Ascending aorta (tissue), 2 donors: ENCODE results near the gene CACNG5. TPM values are rescaled to one million over a fixed set of nuclear protein-coding genes. Genes with fewer than 3 reads are reported as not detected.

ENCODE experiments used
- DNase-seq, 2 donors: peaks; one replicate each; pipeline ENCODE4 v3.0.0-alpha.2; 2019; ENCODE audit warnings: low spot score in 2 of 2
- H3K27ac ChIP-seq, 2 donors: fragments of 200-600 bp; sonication (generic); one replicate each; pipeline ENCODE4 v1.5.1; 2016 to 2017; ENCODE audit warnings: mild to moderate bottlenecking in 1 of 2
- H3K27me3 ChIP-seq: fragments of 200-600 bp; sonication (generic); one replicate; pipeline ENCODE4 v1.5.1; 2017
- H3K36me3 ChIP-seq, 2 donors: fragments of 200-600 bp; sonication (generic); one replicate each; pipeline ENCODE4 v1.5.1; 2016
- H3K4me1 ChIP-seq, 2 donors: fragments of 200-600 bp; sonication (generic); one replicate each; pipeline ENCODE4 v1.5.1; 2016 to 2017; ENCODE audit warnings: mild to moderate bottlenecking in 1 of 2
- H3K4me3 ChIP-seq, 2 donors: fragments of 200-600 bp; sonication (generic); one replicate each; pipeline ENCODE4 v1.5.1; 2016 to 2017; ENCODE audit warnings: mild to moderate bottlenecking in 1 of 2
- H3K9me3 ChIP-seq, 2 donors: fragments of 200-600 bp; sonication (generic); one replicate each; pipeline ENCODE4 v1.5.1; 2016
- intact Hi-C: fragments of 100-400 bp; cut with DNase I; formaldehyde crosslinking; loops from one replicate; pipeline ENCODE4 v1.15.1; 2023
- total RNA-seq: library from RNA; depleted of rRNA; stranded (reverse); fragments of >200 nt; gene quantifications from one replicate; pipeline ENCODE4 v1.1.0, GENCODE V29; 2016
- TF ChIP-seq, protein P1 (sequence below), 3 experiments: fragments of 200-600 bp in 2 of 3; fragments of 450-650 bp in 1 of 3; sonication (generic) in 2 of 3; IDR thresholded peaks; one replicate each; pipeline ENCODE4 v1.5.1; 2016 to 2019; ENCODE audit warnings: antibody characterized with exemption in 3 of 3, mild to moderate bottlenecking in 1 of 3, moderate library complexity in 1 of 3

Gene CACNG5
- total RNA-seq, 1 donor from 2014 or later: not detected

DNA sequence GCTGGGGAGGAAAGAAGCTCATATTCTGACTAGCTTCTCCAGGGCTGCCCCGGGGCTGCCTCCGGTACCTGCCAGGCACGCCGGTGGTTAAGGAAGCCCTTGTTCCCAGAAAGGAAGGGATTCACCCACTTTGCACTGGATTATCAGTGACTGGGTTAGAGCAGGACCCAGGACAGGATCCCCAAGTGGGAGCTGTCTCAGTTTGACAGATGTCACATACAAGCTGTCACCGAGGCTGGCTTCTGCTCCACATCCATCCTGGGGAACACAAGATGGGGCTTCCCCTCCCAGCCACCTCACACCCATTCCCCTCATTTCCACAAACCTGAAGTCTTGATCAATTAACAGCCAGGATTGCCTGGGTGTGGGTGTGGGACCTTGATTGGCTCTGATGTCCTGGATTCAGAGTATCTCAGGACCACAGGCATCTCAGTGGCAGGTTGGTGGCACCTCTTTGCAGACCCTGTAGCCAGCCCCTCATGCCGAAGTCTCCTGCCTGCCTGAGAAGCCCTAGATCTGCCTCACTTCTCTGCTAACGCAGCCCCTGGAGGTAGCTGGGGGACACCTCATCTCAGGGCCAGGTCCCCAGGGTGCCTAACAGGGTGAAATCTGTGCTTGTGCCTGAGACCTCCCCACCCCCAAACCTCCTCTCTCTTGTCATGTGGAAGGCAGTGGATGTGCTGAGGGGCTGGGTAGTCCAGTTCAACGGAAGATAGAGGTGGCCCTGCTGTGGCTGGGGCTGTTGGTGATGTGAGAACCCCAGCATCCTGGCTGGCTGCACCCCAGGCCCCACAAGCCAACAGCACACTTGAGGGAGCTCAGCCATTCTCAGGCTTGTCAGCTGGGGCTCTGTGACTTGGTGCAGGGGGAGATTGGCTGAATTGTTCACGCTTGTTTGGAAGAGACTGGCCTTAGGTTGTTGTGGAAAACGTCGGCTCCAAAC, 1.4 kb downstream of the CACNG5 start:
- TF ChIP-seq, protein P1, sequence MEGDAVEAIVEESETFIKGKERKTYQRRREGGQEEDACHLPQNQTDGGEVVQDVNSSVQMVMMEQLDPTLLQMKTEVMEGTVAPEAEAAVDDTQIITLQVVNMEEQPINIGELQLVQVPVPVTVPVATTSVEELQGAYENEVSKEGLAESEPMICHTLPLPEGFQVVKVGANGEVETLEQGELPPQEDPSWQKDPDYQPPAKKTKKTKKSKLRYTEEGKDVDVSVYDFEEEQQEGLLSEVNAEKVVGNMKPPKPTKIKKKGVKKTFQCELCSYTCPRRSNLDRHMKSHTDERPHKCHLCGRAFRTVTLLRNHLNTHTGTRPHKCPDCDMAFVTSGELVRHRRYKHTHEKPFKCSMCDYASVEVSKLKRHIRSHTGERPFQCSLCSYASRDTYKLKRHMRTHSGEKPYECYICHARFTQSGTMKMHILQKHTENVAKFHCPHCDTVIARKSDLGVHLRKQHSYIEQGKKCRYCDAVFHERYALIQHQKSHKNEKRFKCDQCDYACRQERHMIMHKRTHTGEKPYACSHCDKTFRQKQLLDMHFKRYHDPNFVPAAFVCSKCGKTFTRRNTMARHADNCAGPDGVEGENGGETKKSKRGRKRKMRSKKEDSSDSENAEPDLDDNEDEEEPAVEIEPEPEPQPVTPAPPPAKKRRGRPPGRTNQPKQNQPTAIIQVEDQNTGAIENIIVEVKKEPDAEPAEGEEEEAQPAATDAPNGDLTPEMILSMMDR (IDR thresholded peaks at IDR 0.05): no peak
- no peaks in the 10 kb centered on the region for H3K36me3 ChIP-seq
- no peak for DNase-seq
- no peak overlapping the region for H3K4me3 ChIP-seq
- H3K4me1 ChIP-seq: no peaks in the 10 kb centered on the region
- no peak overlapping the region for H3K27ac ChIP-seq
- no peaks in the 10 kb centered on the region for H3K9me3 ChIP-seq
- no peaks in the 10 kb centered on the region for H3K27me3 ChIP-seq
- intact Hi-C loops: no loop called here

DNA sequence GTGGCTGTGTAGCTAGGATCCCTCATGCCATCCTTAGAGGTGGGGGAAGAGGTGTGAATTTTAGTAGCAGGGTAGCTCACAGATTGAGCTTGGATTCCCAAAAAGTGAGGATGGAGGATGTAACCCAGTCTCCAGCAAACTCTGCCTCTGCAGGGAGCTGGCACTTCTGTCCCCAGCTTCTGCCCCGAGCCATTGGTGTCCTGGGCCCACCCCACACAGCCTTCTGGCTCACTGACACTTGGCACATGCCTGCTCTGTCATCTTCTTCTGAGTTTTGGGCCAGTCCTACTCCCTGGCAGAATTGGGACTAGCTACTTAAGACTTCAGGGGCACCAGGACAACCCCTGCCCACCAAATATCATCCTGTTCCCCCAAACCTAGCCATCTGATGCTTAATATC, 2.3 kb downstream of the CACNG5 start:
- Histone ChIP-seq H3K4me3 (no peak overlapping the region), H3K36me3 (no peaks in the 10 kb centered on the region), H3K27me3 (no peaks in the 10 kb centered on the region), H3K4me1 (no peaks in the 10 kb centered on the region), H3K9me3 (no peaks in the 10 kb centered on the region), H3K27ac (no peak overlapping the region)
- DNase-seq: no peak
- intact Hi-C loops: no loop called here
- TF ChIP-seq, protein P1 (IDR thresholded peaks at IDR 0.05): no peak

- TF ChIP-seq, protein P1 (IDR thresholded peaks at IDR 0.05): no peak
- no peak overlapping the region for H3K27ac ChIP-seq
- no peaks in the 10 kb centered on the region for H3K4me1 ChIP-seq
- no peak for DNase-seq
- H3K36me3 ChIP-seq: no peaks in the 10 kb centered on the region
- H3K27me3 ChIP-seq: no peaks in the 10 kb centered on the region
- no peaks in the 10 kb centered on the region for H3K9me3 ChIP-seq
- no peak overlapping the region for H3K4me3 ChIP-seq
- intact Hi-C loops: no loop called here
Measured at GRCh38 chr17:66837885-66838665, 3.2 kb downstream of the CACNG5 start.

GRCh38 chr17:66839616-66840015, 4.7 kb downstream of the CACNG5 start:
- no peaks in the 10 kb centered on the region for H3K9me3 ChIP-seq
- no peak overlapping the region for H3K4me3 ChIP-seq
- no peaks in the 10 kb centered on the region for H3K27me3 ChIP-seq
- intact Hi-C loops: no loop called here
- TF ChIP-seq, protein P1 (IDR thresholded peaks at IDR 0.05): no peak
- no peaks in the 10 kb centered on the region for H3K36me3 ChIP-seq
- no peaks in the 10 kb centered on the region for H3K4me1 ChIP-seq
- no peak overlapping the region for H3K27ac ChIP-seq
- DNase-seq: no peak

DNA sequence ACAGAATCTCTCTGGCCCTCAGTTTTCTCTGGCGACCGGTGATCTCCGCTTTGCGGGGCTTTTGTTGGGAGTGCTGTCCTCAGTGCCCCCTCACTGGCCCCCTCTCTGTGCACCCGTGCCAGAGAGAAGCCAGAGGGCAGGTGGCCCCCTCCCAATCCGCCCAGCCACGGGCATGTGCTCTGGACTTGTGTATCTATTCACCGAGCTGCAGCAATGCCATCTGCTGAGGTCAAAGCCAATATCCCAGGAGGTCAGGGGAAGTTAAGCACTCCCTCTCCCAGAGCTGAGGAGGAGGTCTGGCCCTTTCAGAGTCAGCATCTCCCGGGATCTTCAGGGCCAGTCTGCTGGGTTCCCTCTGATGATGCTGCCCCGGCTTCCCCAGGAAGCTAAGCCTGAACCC, 5.1 kb downstream of the CACNG5 start:
- H3K27me3 ChIP-seq: no peaks in the 10 kb centered on the region
- no peaks in the 10 kb centered on the region for H3K36me3 ChIP-seq

More for the DNA sequence above, 5.1 kb downstream of the CACNG5 start:
- TF ChIP-seq, protein P1 (IDR thresholded peaks at IDR 0.05): no peak
- H3K9me3 ChIP-seq: no peaks in the 10 kb centered on the region
- no peak overlapping the region for H3K4me3 ChIP-seq
- H3K4me1 ChIP-seq: no peaks in the 10 kb centered on the region
- intact Hi-C loops: no loop called here
- DNase-seq: no peak
- no peak overlapping the region for H3K27ac ChIP-seq
